HG03432 (cell line): ENCODE data around the gene RIPOR3.
A peak's percentile ranks its signal among the peaks of the same experiment; 100 is the strongest.
"Not testable (repeated sequence)": the region's sequence is repeated elsewhere in the genome, so short reads cannot be mapped to it uniquely, and the experiment has no call there.

Experiments
- ATAC-seq: cut with Tn5 transposase; IDR thresholded peaks from one replicate; pipeline ENCODE4 v1.9.1; 2021; ENCODE audit warnings: mild to moderate bottlenecking, moderate library complexity; ENCODE audit not compliant: unreplicated experiment

Gene RIPOR3

GRCh38 chr20:50578778-50579165 lies 112.6 kb downstream of the RIPOR3 start:
- no peak for ATAC-seq

GRCh38 chr20:50578061-50578777 lies 113.1 kb downstream of the RIPOR3 start:
- no peak for ATAC-seq

GRCh38 chr20:50577175-50578018 lies 113.9 kb downstream of the RIPOR3 start:
- ATAC-seq, result no peak

- ATAC-seq, result no peak
Observed at GRCh38 chr20:50575865-50576720, 115.2 kb downstream of the RIPOR3 start.

GRCh38 chr20:50574586-50574985 lies 116.8 kb downstream of the RIPOR3 start:
- no peak for ATAC-seq

- no peak for ATAC-seq
Observed at GRCh38 chr20:50574108-50574507, 117.2 kb downstream of the RIPOR3 start.

DNA sequence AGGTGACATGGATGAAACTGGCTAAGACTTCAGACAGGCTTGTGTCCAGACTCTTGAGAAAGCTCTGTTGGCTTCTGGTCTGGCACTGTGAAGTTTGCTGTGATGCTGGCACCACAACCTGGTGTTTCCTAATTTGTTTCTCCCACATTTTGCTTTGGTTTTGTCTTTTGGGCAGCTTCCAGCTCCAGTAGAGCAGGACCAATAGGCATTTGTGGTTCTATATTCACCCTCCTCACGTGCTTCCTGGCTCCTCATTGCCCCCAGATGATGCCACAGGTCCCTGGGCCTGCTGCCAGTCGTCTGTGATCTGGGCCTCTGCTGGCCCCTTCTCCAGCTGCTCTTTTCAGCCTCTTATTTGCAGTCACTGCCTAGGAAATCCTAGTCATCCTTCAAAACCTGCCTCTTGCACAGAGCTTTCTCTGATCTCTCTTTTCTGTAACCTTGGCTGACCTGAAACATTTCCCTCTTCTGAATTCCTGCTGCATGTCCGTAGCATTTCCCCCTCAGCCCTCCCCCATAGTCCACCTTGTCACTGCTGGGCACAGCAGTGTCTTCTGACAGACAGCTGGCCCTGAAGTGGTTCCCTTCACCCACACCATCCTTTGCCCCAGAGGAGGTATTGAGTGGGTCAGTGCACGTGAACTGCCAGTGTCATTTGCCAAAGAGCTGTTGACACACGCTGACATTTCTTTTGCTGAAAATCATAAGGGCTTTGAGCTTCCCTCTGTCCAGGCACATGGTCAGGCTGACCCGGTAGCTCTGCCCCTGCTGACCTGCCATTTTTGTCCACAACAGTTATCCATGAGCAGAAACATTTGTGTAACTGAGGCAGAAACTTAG lies 118.2 kb downstream of the RIPOR3 start:
- ATAC-seq, result no peak

DNA sequence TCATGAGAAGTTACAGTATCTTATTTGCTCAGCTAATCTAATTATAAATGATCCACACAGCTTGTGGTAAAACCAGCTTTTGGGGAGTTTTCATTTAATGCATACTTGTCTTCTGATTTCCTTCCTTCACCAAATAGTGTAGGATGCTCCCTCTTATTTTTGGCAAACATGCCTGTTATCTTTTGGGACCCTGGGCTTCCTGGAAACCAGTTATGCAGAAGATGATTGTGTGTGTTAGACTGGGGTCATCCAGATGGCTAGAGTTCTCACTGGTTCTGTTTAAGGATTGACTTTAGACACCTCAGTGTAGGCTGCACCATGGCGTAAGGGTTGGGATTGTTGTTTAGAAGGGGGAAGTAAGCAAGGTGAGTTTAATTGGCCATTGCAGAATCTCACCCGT lies 119.9 kb downstream of the RIPOR3 start:
- no peak for ATAC-seq

DNA sequence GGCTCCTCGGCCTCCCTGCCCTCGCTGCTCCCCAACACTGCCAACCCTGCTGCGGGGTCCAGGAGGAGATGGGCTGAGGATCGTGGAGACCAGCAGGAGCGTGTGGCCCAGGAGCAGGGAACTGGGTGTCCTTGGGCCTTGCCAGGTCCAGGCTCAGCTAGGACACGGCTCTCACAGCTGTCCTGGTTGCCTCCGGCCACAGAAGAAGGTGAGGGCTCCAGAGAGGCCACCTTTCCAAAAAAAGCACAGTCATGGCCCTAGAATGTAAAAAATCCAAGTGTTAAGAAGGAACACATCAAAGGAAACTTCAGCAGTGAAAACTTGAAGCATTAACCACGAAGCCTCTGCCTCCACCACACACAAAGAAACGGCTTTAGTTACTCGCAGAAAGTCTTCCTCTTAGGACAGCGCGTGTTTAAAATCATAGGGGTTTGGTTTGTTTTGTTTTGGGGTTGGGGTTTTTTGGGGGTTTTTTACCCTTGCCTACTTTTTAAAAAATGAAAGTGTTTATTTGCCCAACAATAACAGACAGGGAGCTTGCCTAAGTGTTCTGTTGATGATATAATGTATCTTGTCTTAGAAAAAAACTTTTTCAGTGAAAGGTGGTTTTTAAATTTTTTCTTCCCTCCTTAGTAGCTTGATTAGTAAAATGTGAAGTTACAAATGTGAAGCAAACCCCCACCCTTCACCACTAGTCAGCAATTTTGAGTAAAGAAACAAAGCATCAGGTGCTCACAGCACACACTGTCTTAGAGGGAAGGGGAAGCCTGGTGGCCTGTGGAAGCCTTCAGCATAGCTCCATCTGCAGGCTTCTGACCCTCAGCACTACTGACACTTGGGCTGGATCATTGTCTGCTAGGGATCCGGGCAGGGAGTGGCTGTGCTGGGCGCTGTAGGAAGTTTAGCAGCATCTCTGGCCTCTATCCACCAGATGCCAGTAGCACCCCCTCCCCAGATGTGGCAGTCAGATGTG lies 121.2 kb downstream of the RIPOR3 start:
- ATAC-seq, result peak; percentile 79

GRCh38 chr20:50569487-50569863 lies 121.9 kb downstream of the RIPOR3 start:
- not testable (repeated sequence) for ATAC-seq

DNA sequence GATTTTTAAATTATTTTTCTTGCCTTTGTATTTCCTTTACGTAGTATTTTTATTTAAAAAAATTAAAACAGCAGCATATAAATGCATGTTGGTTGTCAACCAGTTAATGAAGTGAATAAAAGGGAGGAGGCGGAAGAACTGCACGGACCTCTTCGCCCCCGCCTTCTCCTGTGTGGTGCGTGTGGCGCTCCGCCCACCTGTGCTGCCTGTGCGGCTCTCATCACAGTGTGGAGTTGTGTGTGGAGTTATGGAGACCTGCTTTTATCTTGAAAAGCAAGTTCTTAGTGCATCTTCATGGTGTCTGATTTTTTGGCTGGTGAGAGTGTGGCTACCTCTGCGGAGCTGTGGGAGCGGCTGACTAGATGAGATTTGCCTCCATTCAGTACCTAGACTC lies 122.8 kb downstream of the RIPOR3 start:
- ATAC-seq, result no peak

GRCh38 chr20:50567860-50568548 lies 123.3 kb downstream of the RIPOR3 start:
- no peak for ATAC-seq

GRCh38 chr20:50565871-50566270 lies 125.5 kb downstream of the RIPOR3 start:
- no peak for ATAC-seq

DNA sequence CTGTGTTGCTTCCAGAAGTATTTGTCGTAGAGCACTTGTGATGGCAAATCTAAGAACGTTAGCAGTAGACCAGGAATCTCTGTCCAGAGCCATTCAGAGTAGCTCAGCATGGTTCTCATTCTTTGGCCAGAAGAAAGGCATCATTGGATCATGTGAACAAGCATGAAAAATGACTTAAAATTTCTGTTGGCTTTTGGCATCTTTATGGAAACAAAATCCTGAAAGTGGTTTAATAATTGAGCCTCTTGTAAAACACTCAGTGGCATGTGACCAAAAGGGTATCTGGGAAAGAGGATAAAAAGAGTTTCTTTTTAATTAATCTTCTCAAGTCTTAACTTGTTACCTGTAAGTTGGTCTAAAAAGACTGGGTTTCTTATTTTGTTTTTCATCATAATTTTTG lies 126.0 kb downstream of the RIPOR3 start:
- ATAC-seq, result no peak

DNA sequence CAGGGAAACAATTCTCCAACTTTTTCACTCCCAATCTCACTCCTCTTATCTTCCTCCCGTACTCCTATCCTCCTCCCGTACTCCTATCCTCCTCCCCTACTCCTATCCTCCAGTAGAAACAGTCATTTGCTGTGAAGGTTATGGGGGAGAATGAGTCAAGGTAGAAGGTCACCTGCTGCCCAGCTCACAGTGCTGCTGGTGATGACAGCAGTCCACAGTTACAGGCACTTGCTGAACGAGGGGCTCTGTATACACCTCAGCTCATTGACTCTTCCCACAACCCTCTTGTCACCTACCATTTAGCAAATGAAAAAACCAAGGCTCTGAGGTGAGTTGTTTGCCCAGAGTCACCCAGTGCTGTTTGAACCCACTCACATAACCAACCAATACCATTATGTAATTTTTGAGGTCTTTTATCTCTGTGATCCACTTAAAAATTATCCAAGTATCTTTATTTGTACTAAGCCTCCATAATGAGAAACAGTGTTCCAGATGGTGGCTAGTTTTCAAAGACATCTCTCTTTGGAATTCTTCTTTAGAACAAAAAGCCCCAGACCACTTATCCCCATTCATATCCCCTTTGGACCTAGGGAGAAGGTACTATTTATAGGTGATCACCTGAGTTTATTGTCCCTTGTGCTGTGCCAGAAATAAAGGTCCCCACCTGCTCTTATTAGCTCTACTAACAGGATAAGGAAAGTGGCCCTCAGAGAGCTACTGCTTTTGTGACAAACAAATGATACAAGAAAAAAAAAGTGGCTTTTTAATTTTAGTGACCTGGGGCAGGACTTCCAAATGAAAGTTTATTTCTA lies 128.0 kb downstream of the RIPOR3 start:
- ATAC-seq, result no peak

GRCh38 chr20:50562262-50562701 lies 129.1 kb downstream of the RIPOR3 start:
- no peak for ATAC-seq

DNA sequence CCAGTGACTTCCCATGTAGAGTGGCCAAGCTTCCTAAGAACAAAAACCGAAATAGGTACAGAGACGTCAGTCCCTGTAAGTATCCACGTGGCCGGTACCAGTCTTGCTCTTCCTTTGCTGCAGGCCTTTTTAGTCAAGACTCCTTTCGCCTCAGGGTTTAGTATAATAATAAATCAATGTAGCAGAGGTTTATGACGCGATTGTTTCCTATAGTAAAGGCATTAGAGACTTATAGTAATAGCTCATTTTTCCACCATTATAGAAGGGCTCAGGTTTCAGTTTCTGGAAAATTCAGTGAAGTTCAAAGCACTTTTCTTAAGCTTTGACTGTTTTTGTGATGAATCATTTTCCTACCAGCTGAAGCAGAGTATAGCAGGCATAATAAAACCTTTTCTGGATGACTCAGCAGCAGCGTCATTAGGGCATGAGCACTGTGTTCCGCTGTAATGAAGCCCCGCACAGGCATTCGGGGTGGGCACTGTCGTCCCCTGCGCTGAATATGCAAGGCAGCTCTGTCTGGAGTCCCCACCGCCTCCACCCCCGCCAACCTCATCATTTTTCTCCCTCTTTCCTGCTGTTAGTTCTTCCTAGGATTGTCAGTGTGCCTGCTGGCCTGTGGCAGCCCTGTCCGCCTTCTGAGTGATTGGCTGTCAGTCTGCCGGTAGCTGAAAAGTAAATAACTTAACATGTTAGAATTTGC lies 129.8 kb downstream of the RIPOR3 start:
- ATAC-seq, result no peak
